ENCODE measurements around the gene ST7. TPM values are rescaled to one million over a fixed set of nuclear protein-coding genes. Genes with fewer than 3 reads are reported as not detected.

The ST7 gene
- total and polyA plus RNA-seq, 2 of the 8 experiments (the other 6 are each of a cell fraction or from before 2014, with no cell fraction given): 16.3 to 18.0 TPM

DNA sequence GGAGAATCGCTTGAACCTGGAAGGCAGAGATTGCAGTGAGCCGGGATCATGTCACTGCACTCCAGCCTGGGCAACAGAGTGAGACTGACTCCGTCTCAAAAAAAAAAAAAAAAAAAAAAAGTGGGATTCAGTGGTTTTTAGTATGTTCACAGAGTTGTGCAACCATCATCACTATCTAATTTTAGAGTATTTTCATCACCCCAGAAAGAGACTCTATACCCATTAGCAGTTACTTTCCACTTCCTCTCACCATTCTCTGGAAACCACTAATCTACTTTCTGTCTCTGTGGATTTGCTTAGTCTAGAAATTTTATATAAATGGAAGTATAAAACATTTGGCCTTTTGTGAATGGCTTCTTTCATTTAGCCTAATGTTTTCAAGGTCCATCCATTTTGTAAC is 113.4 kb downstream of the ST7 start:
- no peak for FAIRE-seq
- H3K4me2 ChIP-seq (ENCODE audit: insufficient read depth in 1 of 2, low read depth in 2 of 2, low read length in 2 of 2): no peak overlapping the region
- TF ChIP-seq SUZ12 (IDR thresholded peaks at IDR 0.05; ENCODE audit: low read length): no peak

More for the DNA sequence above, 113.4 kb downstream of the ST7 start:
- 95% methylated on average over 2 of the region's 3 CpGs; no CpG with 5 or more reads in 1 of the 2 experiments for WGBS, 2 experiments (ENCODE audit: extremely low coverage in 1 of 2, insufficient coverage in 1 of 2, insufficient read length in 1 of 2, insufficient replicate concordance in 2 of 2, low coverage in 1 of 2, low lambda C conversion rate in 2 of 2, missing lambda C conversion rate in 1 of 2)
- no peaks in the 10 kb centered on the region; a peak in 1 of 4 replicates for H3K9me3 ChIP-seq (ENCODE audit: insufficient read depth in 2 of 2, low read depth in 1 of 2, low read length in 1 of 2)
- H3K79me1 ChIP-seq (ENCODE audit: low read depth, low read length): no peaks in the 10 kb centered on the region; the same call in 1 of the 2 replicates
- ChIA-PET CTCF (ENCODE audit: partially characterized antibody) (interaction anchor here (1.4 kb wide), 1 partner anchor 136 kb away, joined by 5 read pairs; no protein-coding TSS in a partner anchor), POLR2A (ENCODE audit: partially characterized antibody) (interaction anchor here (0.9 kb wide), 1 partner anchor 114 kb away, joined by 3 read pairs; no protein-coding TSS in a partner anchor)
- no peak overlapping the region for H4K8ac ChIP-seq (ENCODE audit: extremely low read depth, insufficient read depth, low read length)
- H3K79me2 ChIP-seq (ENCODE audit: control insufficient read depth in 1 of 2, insufficient read depth in 2 of 2, low read length in 2 of 2): no peaks in the 10 kb centered on the region; a peak in 1 of 4 replicates
- H2AK5ac ChIP-seq (ENCODE audit: low read depth, low read length): no peak overlapping the region
- H2BK120ac ChIP-seq (replicated peaks; ENCODE audit: low read depth, low read length): no peak overlapping the region
- H3K4ac ChIP-seq (replicated peaks; ENCODE audit: insufficient read length, low read depth, low read length): no peak overlapping the region
- no peaks in the 10 kb centered on the region for H3K27me3 ChIP-seq (replicated peaks in 1 of 4; ENCODE audit: control insufficient read depth in 3 of 4, extremely low read depth in 1 of 4, insufficient read depth in 3 of 4, low read length in 3 of 4)
- no peak overlapping the region for H2BK12ac ChIP-seq (ENCODE audit: low read depth, low read length)
- H2BK20ac ChIP-seq (ENCODE audit: low read length): no peak overlapping the region
- H3K18ac ChIP-seq (ENCODE audit: extremely low read depth, low read length): no peak overlapping the region
- no peak for DNase-seq (ENCODE audit: low read depth in 1 of 2, low spot score in 2 of 2)
- no peak overlapping the region for H3K4me3 ChIP-seq (ENCODE audit: extremely low read depth in 1 of 4, insufficient read depth in 2 of 4, low read depth in 3 of 4, low read length in 4 of 4)
- H3K23me2 ChIP-seq (ENCODE audit: low read depth, low read length): no peaks in the 10 kb centered on the region
- no peak overlapping the region for H2AFZ ChIP-seq (ENCODE audit: low read length)
- H4K20me1 ChIP-seq (replicated peaks in 1 of 2; ENCODE audit: control insufficient read depth in 1 of 2, insufficient read depth in 2 of 2, low read length in 2 of 2): no peaks in the 10 kb centered on the region
- H3K4me1 ChIP-seq (replicated peaks in 1 of 4; ENCODE audit: control insufficient read depth in 3 of 4, insufficient read depth in 4 of 4, low read length in 3 of 4): peaks cover 0 to 5% (median 2%) of the 10 kb centered on the region in 4 experiments; a peak in 3 of 7 replicates
- H3K14ac ChIP-seq (ENCODE audit: insufficient read length): no peak overlapping the region
- H2BK15ac ChIP-seq (ENCODE audit: low read length): no peak overlapping the region
- H3K36me3 ChIP-seq (ENCODE audit: control insufficient read depth in 2 of 4, insufficient read depth in 4 of 4, low read length in 3 of 4): no peaks in the 10 kb centered on the region
- no peak overlapping the region for H2BK5ac ChIP-seq (ENCODE audit: low read depth, low read length)
- no peak overlapping the region for H3K56ac ChIP-seq (replicated peaks; ENCODE audit: insufficient read length, low read depth, low read length)
- no peak overlapping the region for H3K23ac ChIP-seq (ENCODE audit: insufficient read length)
- no peak overlapping the region for H4K5ac ChIP-seq (ENCODE audit: insufficient read length, low read depth, low read length)
- H4K91ac ChIP-seq (replicated peaks; ENCODE audit: insufficient read length, low read length): no peak overlapping the region
- H3K27ac ChIP-seq (ENCODE audit: low read depth, low read length): no peak overlapping the region
- H3K9ac ChIP-seq (replicated peaks in 1 of 4; ENCODE audit: extremely low read depth in 1 of 4, low read depth in 3 of 4, low read length in 3 of 4): no peak overlapping the region

All from H1 (cell line).